Measurements from ENCODE around the gene RNF20. TPM values are rescaled to one million over a fixed set of nuclear protein-coding genes. Genes with fewer than 3 reads are reported as not detected.

The RNF20 gene
- total and polyA plus RNA-seq, 2 of the 4 experiments (the other 2 are of a cell fraction): 13.7 to 21.3 TPM

GRCh38 chr9:101604296-101604695 is 70.6 kb downstream of the RNF20 start:
- H3K23ac ChIP-seq (ENCODE audit: low read depth, low read length): no peak overlapping the region
- no peak overlapping the region for H3K4ac ChIP-seq (ENCODE audit: low read depth, low read length)
- dilution Hi-C loops (cut with HindIII; ENCODE audit: low sequenced_read_pairs, unreplicated experiment): no loop called here
- no peak overlapping the region for H2BK20ac ChIP-seq (ENCODE audit: low read depth, low read length)
- no peaks in the 10 kb centered on the region for H3K36me3 ChIP-seq (ENCODE audit: control insufficient read depth, insufficient read depth, low read length)
- H3K79me1 ChIP-seq (ENCODE audit: low read depth in 1 of 2, low read length in 2 of 2): no peaks in the 10 kb centered on the region
- no peak overlapping the region for H3K4me3 ChIP-seq (ENCODE audit: insufficient read depth, low read depth, low read length)
- H2AFZ ChIP-seq (replicated peaks; ENCODE audit: low read length, poor library complexity): no peak overlapping the region
- no peak overlapping the region for H2BK120ac ChIP-seq (ENCODE audit: low read depth, low read length)
- H3K9me3 ChIP-seq (ENCODE audit: control insufficient read depth, insufficient read depth, low read length): no peaks in the 10 kb centered on the region
- no peak overlapping the region for H4K8ac ChIP-seq (ENCODE audit: low read depth in 2 of 2, low read length in 2 of 2)
- H3K4me1 ChIP-seq (ENCODE audit: control insufficient read depth, insufficient read depth, low read length): no peaks in the 10 kb centered on the region
- ATAC-seq (ENCODE audit: low read depth) (no peak), DNase-seq (no peak)
- no peak overlapping the region for H3K4me2 ChIP-seq (ENCODE audit: low read depth, low read length)
- H2AK5ac ChIP-seq (ENCODE audit: low read depth, low read length): no peak overlapping the region
- H2BK15ac ChIP-seq (ENCODE audit: low read depth, low read length): no peak overlapping the region
- no CpG with 5 or more reads among the region's 2 CpGs for WGBS, 2 experiments (ENCODE audit: extremely low coverage in 2 of 2, insufficient read length in 1 of 2)
- H3K18ac ChIP-seq (ENCODE audit: low read depth, low read length): no peak overlapping the region
- no peak overlapping the region for H3K14ac ChIP-seq (replicated peaks; ENCODE audit: low read depth, low read length)
- H3K56ac ChIP-seq (ENCODE audit: extremely low read depth, insufficient read depth, low read length): no peak overlapping the region
- CTCF ChIA-PET: no interaction called here
- H3K27ac ChIP-seq (ENCODE audit: insufficient read depth, low read length): no peak overlapping the region
- no peak overlapping the region for H3K9ac ChIP-seq (ENCODE audit: low read depth, low read length)
- intact Hi-C loops (cut with micrococcal nuclease): no loop called here
- POLR2A ChIA-PET (ENCODE audit: unreplicated experiment): no interaction called here
- in situ Hi-C loops (cut with MboI; ENCODE audit: low sequenced_read_pairs): no loop called here
- H4K5ac ChIP-seq (ENCODE audit: low read depth, low read length): no peak overlapping the region
- no peaks in the 10 kb centered on the region for H4K20me1 ChIP-seq (ENCODE audit: insufficient read depth, low read length)
- H3K27me3 ChIP-seq (ENCODE audit: control insufficient read depth, insufficient read depth, low read length): peaks cover 5% of the 10 kb centered on the region; the same call in 1 of the 2 replicates
- no peak overlapping the region for H2AK9ac ChIP-seq (replicated peaks; ENCODE audit: low read depth, low read length, poor library complexity)
- no peak overlapping the region for H2BK5ac ChIP-seq (ENCODE audit: low read depth, low read length, poor library complexity, severe bottlenecking)
- no peaks in the 10 kb centered on the region for H3K9me1 ChIP-seq (ENCODE audit: insufficient read depth, low read length)
- no TSS peak for BruUV-seq (replicated peaks)
- TF ChIP-seq, protein P1, sequence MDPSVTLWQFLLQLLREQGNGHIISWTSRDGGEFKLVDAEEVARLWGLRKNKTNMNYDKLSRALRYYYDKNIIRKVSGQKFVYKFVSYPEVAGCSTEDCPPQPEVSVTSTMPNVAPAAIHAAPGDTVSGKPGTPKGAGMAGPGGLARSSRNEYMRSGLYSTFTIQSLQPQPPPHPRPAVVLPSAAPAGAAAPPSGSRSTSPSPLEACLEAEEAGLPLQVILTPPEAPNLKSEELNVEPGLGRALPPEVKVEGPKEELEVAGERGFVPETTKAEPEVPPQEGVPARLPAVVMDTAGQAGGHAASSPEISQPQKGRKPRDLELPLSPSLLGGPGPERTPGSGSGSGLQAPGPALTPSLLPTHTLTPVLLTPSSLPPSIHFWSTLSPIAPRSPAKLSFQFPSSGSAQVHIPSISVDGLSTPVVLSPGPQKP (IDR thresholded peaks at IDR 0.05; ENCODE audit: borderline replicate concordance, low read depth, low read length): no peak
- no peak for TF ChIP-seq RFX5 (IDR thresholded peaks at IDR 0.05; ENCODE audit: low read depth, low read length)
- no peak overlapping the region for H4K91ac ChIP-seq (ENCODE audit: insufficient read depth, low read depth, low read length)

Data from IMR-90 (cell line).